K562 (cell line): ENCODE results near the gene SLC29A2. TPM values are rescaled to one million over a fixed set of nuclear protein-coding genes. Genes with fewer than 3 reads are reported as not detected.

Experiments used
- ATAC-seq: fragments of 200-7000 bp; cut with Tn5 transposase; 3 replicates; pipeline ENCODE4 v1.9.1; 2020; ENCODE audit warnings: moderate library complexity
- BruUV-seq: library from RNA; stranded (reverse); fragments of 400-500 nt; replicated peaks from 2 replicates; lab custom pipeline; 2021; lab: Mats Ljungman, UMichigan
- CTCF ChIA-PET: fragments of 300-600 bp; formaldehyde crosslinking; extraction: SDS; loops from one replicate; lab custom pipeline; 2021; ENCODE audit warnings: low intra/inter-chr PET ratio; lab: Yijun Ruan, JAX
- POLR2A ChIA-PET: fragments of 300-600, 350-650 bp; sonication (Branson Sonifier 250); formaldehyde crosslinking; extraction: SDS; loops from one replicate; lab custom pipeline; 2021; ENCODE audit warnings: antibody characterized with exemption, inconsistent platforms; lab: Yijun Ruan, JAX
- DNase-seq, 4 experiments: peaks; one replicate each; pipeline versions ENCODE4 v3.0.0 to v3.0.0-alpha.2; 2011 to 2018; ENCODE audit warnings: low spot score in 3 of 4, mixed read lengths in 3 of 4; ENCODE audit errors: extremely low read depth in 1 of 4
- FAIRE-seq: peaks from 2 replicates; lab custom pipeline; 2011; peaks lifted over from hg19 to GRCh38; lab: Jason Lieb, UNC
- H2AFZ ChIP-seq: 2 replicates; pipeline ENCODE4 v1.6.0; 2011; ENCODE audit warnings: low read depth, low read length, control low read depth, inconsistent platforms
- H3K27ac ChIP-seq: fragments of 200-600 bp; 3 replicates; pipeline ENCODE4 v1.8.0; 2011; ENCODE audit warnings: low read depth, mild to moderate bottlenecking, control low read depth, inconsistent platforms, low read length, moderate library complexity, mixed read lengths; ENCODE audit errors: extremely low read depth
- H3K27me3 ChIP-seq, 2 experiments: fragments of 300-600 bp in 1 of 2; 2 replicates in 1 of 2; 3 replicates in 1 of 2; pipeline versions ENCODE4 v1.6.0 to v1.8.0; 2011; ENCODE audit warnings: inconsistent platforms in 2 of 2, low read length in 2 of 2, mild to moderate bottlenecking in 1 of 2, mixed read lengths in 1 of 2, moderate library complexity in 1 of 2; ENCODE audit not compliant: control insufficient read depth in 2 of 2, insufficient read depth in 2 of 2
- H3K36me3 ChIP-seq: fragments of 300-600 bp; 3 replicates; pipeline ENCODE4 v1.8.0; 2011; ENCODE audit warnings: mild to moderate bottlenecking, low read length, inconsistent platforms; ENCODE audit not compliant: control insufficient read depth, insufficient read depth
- H3K4me1 ChIP-seq, 2 experiments: fragments of 200-600 bp in 1 of 2; replicated peaks in 1 of 2; 2 replicates in 1 of 2; 3 replicates in 1 of 2; pipeline versions ENCODE4 v1.5.1 to v1.8.0; 2011; ENCODE audit warnings: inconsistent platforms in 2 of 2, low read length in 2 of 2, mild to moderate bottlenecking in 1 of 2, mixed read lengths in 1 of 2, moderate library complexity in 1 of 2; ENCODE audit not compliant: control insufficient read depth in 2 of 2, insufficient read depth in 2 of 2
- H3K4me2 ChIP-seq: 2 replicates; pipeline ENCODE4 v1.6.1; 2011; ENCODE audit warnings: low read length, control low read depth, inconsistent platforms, mixed read lengths; ENCODE audit not compliant: insufficient read depth
- H3K4me3 ChIP-seq: fragments of 200-600 bp; sonication (generic), shearing (Covaris generic); 2 replicates; pipeline ENCODE4 v1.5.1; 2016; ENCODE audit warnings: control low read depth, inconsistent platforms
- H3K79me2 ChIP-seq: fragments of 200-600 bp; 3 replicates; pipeline ENCODE4 v1.8.0; 2011; ENCODE audit warnings: low read length, inconsistent platforms; ENCODE audit not compliant: control insufficient read depth, insufficient read depth
- H3K9ac ChIP-seq, 2 experiments: 2 replicates each; pipeline versions ENCODE4 v1.6.0 to v1.6.1; 2011; ENCODE audit warnings: low read depth in 2 of 2, low read length in 2 of 2, control low read depth in 1 of 2, inconsistent platforms in 1 of 2, mild to moderate bottlenecking in 1 of 2, mixed read lengths in 1 of 2; ENCODE audit not compliant: insufficient read depth in 1 of 2
- H3K9me1 ChIP-seq: one replicate; pipeline ENCODE4 v1.6.0; 2011; ENCODE audit warnings: inconsistent platforms, mild to moderate bottlenecking, low read length, moderate library complexity; ENCODE audit not compliant: control insufficient read depth, insufficient read depth
- H3K9me3 ChIP-seq: replicated peaks from 2 replicates; pipeline ENCODE4 v1.5.1; 2011; ENCODE audit warnings: low read depth, low read length, inconsistent platforms; ENCODE audit not compliant: control insufficient read depth, insufficient read depth
- H4K20me1 ChIP-seq: replicated peaks from 2 replicates; pipeline ENCODE4 v1.6.1; 2011; ENCODE audit warnings: low read length, inconsistent platforms, mixed read lengths; ENCODE audit not compliant: control insufficient read depth, insufficient read depth
- ARID3B ChIP-seq: fragments of 250-450 bp; sonication (Bioruptor Pico); IDR thresholded peaks from 2 replicates; pipeline ENCODE4 v1.4.0; 2020; ENCODE audit warnings: borderline replicate concordance
- MCM5 ChIP-seq: fragments of 450-650 bp; IDR thresholded peaks from 2 replicates; pipeline ENCODE4 v1.6.1; 2016; ENCODE audit warnings: low read depth
- NR3C1 ChIP-seq: sonication (generic); formaldehyde crosslinking; IDR thresholded peaks from 2 replicates; pipeline ENCODE4 v1.8.1; 2022; ENCODE audit warnings: missing genetic modification reagents
- RUNX1 ChIP-seq: sonication (generic); IDR thresholded peaks from 2 replicates; pipeline ENCODE4 v1.6.1; 2016; ENCODE audit warnings: antibody characterized with exemption, low read depth
- WGBS: fragments of 100-300 bp; shearing (Covaris generic); methylation state at CpG from one replicate; pipeline ENCODE4 v1.1.6; 2016; ENCODE audit warnings: low coverage, mixed read lengths; ENCODE audit not compliant: insufficient coverage; ENCODE audit errors: missing lambda C conversion rate; 5-methylcytosine and 5-hydroxymethylcytosine counted together
- in situ Hi-C: fragments of 300-500 bp; cut with MboI; formaldehyde crosslinking; loops from 4 replicates; pipeline ENCODE4 v1.15.0; 2018; ENCODE audit warnings: inconsistent platforms, mixed read lengths
- intact Hi-C: fragments of 100-400 bp; cut with micrococcal nuclease; formaldehyde crosslinking; loops from 2 replicates; pipeline ENCODE4 v1.14.2; 2022
- polyA plus RNA-seq, 8 experiments: library from polyadenylated mRNA; depleted of rRNA in 4 of 8; stranded (reverse) in 5 of 8; unstranded in 3 of 8; fragments of >200 nt; fragmentation: Nextera tagmentation in 2 of 8; fragmentation: Illumina TruSeq in 1 of 8; extraction: Ambion mirVana in 2 of 8; extraction: Trizol in 1 of 8; gene quantifications; 2 replicates each; pipeline versions ENCODE4 v1.2.1 to v1.2.3, GENCODE V29; 2011 to 2014; ENCODE audit warnings: inconsistent platforms in 1 of 8, missing spikeins in 1 of 8
- total RNA-seq, 7 experiments: library from RNA; depleted of rRNA in 6 of 7; stranded (reverse); fragments of >200 nt in 6 of 7; fragmentation: Illumina TruSeq in 2 of 7; extraction: Trizol in 2 of 7; gene quantifications; 2 replicates each; pipeline versions ENCODE4 v1.2.1 to v1.2.3, GENCODE V29; 2011 to 2021; ENCODE audit warnings: low replicate concordance in 1 of 7
- TF ChIP-seq, protein P1 (sequence below): fragments of 450-650 bp; formaldehyde crosslinking; IDR thresholded peaks from 2 replicates; pipeline ENCODE4 v1.4.0; 2020; ENCODE audit warnings: mild to moderate bottlenecking, mixed read lengths
- TF ChIP-seq, protein P2 (sequence below): fragments of 250-450 bp; sonication (Bioruptor Pico); IDR thresholded peaks from 2 replicates; pipeline ENCODE4 v1.4.0; 2020
- TF ChIP-seq, protein P3 (sequence below): fragments of 250-450 bp; sonication (Bioruptor Pico); IDR thresholded peaks from 2 replicates; pipeline ENCODE4 v1.5.0; 2022; ENCODE audit warnings: mild to moderate bottlenecking

The SLC29A2 gene
- total and polyA plus RNA-seq, 9 of the 15 experiments (the other 6 are each of a cell fraction or from before 2014, with no cell fraction given), result 2.4 to 48.6 (median 14.2) TPM

GRCh38 chr11:66315498-66315885, 56.1 kb downstream of the SLC29A2 start:
- Histone ChIP-seq H3K27ac (no peak overlapping the region), H3K4me1 (peaks cover 9 to 66% of the 10 kb centered on the region in 2 experiments), H3K4me3 (no peak overlapping the region), H3K27me3 (no peaks in the 10 kb centered on the region), H3K36me3 (no peaks in the 10 kb centered on the region), H3K9me3 (no peaks in the 10 kb centered on the region), H3K79me2 (no peaks in the 10 kb centered on the region), H2AFZ (no peak overlapping the region), H3K4me2 (no peak overlapping the region), H3K9me1 (no peaks in the 10 kb centered on the region), H3K9ac (peak overlapping the region in 1 of 2 experiments; percentile 50; a peak in 2 of 4 replicates), H4K20me1 (no peaks in the 10 kb centered on the region)
- no peak for DNase-seq
- CTCF ChIA-PET, result no interaction called here
- BruUV-seq, result no TSS peak
- WGBS, result 40% methylated on average over 11 of the region's 14 CpGs
- POLR2A ChIA-PET, result interaction anchor here (0.5 to 0.9 kb wide), 4 partner anchors 11 to 45 kb away, joined by 3 to 6 read pairs (median 3); partner anchors contain the start of gene YIF1A
- no peak for ATAC-seq
- in situ Hi-C loops (no loop called here), intact Hi-C loops (no loop called here)
- FAIRE-seq, result no peak
- TF ChIP-seq, protein P1, sequence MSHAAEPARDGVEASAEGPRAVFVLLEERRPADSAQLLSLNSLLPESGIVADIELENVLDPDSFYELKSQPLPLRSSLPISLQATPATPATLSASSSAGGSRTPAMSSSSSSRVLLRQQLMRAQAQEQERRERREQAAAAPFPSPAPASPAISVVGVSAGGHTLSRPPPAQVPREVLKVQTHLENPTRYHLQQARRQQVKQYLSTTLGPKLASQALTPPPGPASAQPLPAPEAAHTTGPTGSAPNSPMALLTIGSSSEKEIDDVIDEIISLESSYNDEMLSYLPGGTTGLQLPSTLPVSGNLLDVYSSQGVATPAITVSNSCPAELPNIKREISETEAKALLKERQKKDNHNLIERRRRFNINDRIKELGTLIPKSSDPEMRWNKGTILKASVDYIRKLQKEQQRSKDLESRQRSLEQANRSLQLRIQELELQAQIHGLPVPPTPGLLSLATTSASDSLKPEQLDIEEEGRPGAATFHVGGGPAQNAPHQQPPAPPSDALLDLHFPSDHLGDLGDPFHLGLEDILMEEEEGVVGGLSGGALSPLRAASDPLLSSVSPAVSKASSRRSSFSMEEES (CRISPR knock-in tag), result no peak
- TF ChIP-seq, protein P2, sequence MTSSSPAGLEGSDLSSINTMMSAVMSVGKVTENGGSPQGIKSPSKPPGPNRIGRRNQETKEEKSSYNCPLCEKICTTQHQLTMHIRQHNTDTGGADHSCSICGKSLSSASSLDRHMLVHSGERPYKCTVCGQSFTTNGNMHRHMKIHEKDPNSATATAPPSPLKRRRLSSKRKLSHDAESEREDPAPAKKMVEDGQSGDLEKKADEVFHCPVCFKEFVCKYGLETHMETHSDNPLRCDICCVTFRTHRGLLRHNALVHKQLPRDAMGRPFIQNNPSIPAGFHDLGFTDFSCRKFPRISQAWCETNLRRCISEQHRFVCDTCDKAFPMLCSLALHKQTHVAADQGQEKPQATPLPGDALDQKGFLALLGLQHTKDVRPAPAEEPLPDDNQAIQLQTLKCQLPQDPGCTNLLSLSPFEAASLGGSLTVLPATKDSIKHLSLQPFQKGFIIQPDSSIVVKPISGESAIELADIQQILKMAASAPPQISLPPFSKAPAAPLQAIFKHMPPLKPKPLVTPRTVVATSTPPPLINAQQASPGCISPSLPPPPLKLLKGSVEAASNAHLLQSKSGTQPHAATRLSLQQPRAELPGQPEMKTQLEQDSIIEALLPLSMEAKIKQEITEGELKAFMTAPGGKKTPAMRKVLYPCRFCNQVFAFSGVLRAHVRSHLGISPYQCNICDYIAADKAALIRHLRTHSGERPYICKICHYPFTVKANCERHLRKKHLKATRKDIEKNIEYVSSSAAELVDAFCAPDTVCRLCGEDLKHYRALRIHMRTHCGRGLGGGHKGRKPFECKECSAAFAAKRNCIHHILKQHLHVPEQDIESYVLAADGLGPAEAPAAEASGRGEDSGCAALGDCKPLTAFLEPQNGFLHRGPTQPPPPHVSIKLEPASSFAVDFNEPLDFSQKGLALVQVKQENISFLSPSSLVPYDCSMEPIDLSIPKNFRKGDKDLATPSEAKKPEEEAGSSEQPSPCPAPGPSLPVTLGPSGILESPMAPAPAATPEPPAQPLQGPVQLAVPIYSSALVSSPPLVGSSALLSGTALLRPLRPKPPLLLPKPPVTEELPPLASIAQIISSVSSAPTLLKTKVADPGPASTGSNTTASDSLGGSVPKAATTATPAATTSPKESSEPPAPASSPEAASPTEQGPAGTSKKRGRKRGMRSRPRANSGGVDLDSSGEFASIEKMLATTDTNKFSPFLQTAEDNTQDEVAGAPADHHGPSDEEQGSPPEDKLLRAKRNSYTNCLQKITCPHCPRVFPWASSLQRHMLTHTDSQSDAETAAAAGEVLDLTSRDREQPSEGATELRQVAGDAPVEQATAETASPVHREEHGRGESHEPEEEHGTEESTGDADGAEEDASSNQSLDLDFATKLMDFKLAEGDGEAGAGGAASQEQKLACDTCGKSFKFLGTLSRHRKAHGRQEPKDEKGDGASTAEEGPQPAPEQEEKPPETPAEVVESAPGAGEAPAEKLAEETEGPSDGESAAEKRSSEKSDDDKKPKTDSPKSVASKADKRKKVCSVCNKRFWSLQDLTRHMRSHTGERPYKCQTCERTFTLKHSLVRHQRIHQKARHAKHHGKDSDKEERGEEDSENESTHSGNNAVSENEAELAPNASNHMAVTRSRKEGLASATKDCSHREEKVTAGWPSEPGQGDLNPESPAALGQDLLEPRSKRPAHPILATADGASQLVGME (CRISPR knock-in tag), result no peak
- TF ChIP-seq MCM5 (no peak), NR3C1 (CRISPR knock-in tag) (no peak), ARID3B (CRISPR knock-in tag) (no peak), RUNX1 (no peak)
- TF ChIP-seq, protein P3, sequence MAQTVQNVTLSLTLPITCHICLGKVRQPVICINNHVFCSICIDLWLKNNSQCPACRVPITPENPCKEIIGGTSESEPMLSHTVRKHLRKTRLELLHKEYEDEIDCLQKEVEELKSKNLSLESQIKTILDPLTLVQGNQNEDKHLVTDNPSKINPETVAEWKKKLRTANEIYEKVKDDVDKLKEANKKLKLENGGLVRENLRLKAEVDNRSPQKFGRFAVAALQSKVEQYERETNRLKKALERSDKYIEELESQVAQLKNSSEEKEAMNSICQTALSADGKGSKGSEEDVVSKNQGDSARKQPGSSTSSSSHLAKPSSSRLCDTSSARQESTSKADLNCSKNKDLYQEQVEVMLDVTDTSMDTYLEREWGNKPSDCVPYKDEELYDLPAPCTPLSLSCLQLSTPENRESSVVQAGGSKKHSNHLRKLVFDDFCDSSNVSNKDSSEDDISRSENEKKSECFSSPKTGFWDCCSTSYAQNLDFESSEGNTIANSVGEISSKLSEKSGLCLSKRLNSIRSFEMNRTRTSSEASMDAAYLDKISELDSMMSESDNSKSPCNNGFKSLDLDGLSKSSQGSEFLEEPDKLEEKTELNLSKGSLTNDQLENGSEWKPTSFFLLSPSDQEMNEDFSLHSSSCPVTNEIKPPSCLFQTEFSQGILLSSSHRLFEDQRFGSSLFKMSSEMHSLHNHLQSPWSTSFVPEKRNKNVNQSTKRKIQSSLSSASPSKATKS, result no peak
